Calu3 (cell line): Measurements from ENCODE around the gene USP30. TPM values are rescaled to one million over a fixed set of nuclear protein-coding genes. Genes with fewer than 3 reads are reported as not detected.

ENCODE experiments used
- BruUV-seq: library from RNA; stranded (reverse); fragments of 400-500 nt; replicated peaks from 2 replicates; lab custom pipeline; 2021; lab: Mats Ljungman, UMichigan
- CTCF ChIA-PET: fragments of 300-600 bp; sonication (Branson Sonifier 250); formaldehyde crosslinking; loops from one replicate; lab custom pipeline; 2022; ENCODE audit warnings: antibody characterized with exemption; lab: Charles Lee
- DNase-seq: peaks from one replicate; pipeline ENCODE4 v3.0.0; 2022
- H3K27ac Mint-ChIP-seq: one replicate; pipeline ENCODE4 v1.8.0; 2022; ENCODE audit warnings: mixed read lengths; ENCODE audit not compliant: unreplicated experiment
- H3K27me3 Mint-ChIP-seq: one replicate; pipeline ENCODE4 v1.8.0; 2022; ENCODE audit warnings: mixed read lengths; ENCODE audit not compliant: unreplicated experiment
- H3K36me3 Mint-ChIP-seq: one replicate; pipeline ENCODE4 v1.8.0; 2022; ENCODE audit warnings: mild to moderate bottlenecking, moderate library complexity, mixed read lengths; ENCODE audit not compliant: insufficient read depth, unreplicated experiment
- H3K4me1 Mint-ChIP-seq: one replicate; pipeline ENCODE4 v1.8.0; 2022; ENCODE audit warnings: mild to moderate bottlenecking, low read depth, mixed read lengths; ENCODE audit not compliant: unreplicated experiment
- H3K4me3 Mint-ChIP-seq: one replicate; pipeline ENCODE4 v1.8.0; 2022; ENCODE audit warnings: mild to moderate bottlenecking, low read depth, moderate library complexity, mixed read lengths; ENCODE audit not compliant: unreplicated experiment
- H3K9me3 Mint-ChIP-seq: one replicate; pipeline ENCODE4 v1.8.0; 2022; ENCODE audit warnings: low read depth, mixed read lengths; ENCODE audit not compliant: unreplicated experiment
- CTCF ChIP-seq: fragments of 200-600 bp; IDR thresholded peaks from one replicate; pipeline ENCODE4 v1.8.0; 2022; ENCODE audit warnings: antibody characterized with exemption; ENCODE audit not compliant: unreplicated experiment
- intact Hi-C: fragments of 100-400 bp; cut with micrococcal nuclease; formaldehyde crosslinking; loops from one replicate; pipeline ENCODE4 v1.10.0; 2022; ENCODE audit not compliant: unreplicated experiment
- total RNA-seq: library from RNA; stranded (reverse); gene quantifications from 2 replicates; pipeline ENCODE4 v1.2.3, GENCODE V29; 2022

USP30 gene
- total RNA-seq, 1 experiment from 2014 or later: 13.0 TPM

- no peaks in the 10 kb centered on the region for H3K4me1 Mint-ChIP-seq
- no peak for DNase-seq
- no peaks in the 10 kb centered on the region for H3K9me3 Mint-ChIP-seq
- intact Hi-C loops: no loop called here
- CTCF ChIA-PET: interaction anchor here (0.7 kb wide), 1 partner anchor 106 kb away, joined by 3 read pairs; no protein-coding TSS in a partner anchor
- peaks cover 5% of the 10 kb centered on the region for H3K36me3 Mint-ChIP-seq
- no peak overlapping the region for H3K27ac Mint-ChIP-seq
- BruUV-seq: no TSS peak
- no peak for TF ChIP-seq CTCF
- H3K4me3 Mint-ChIP-seq: no peak overlapping the region
- H3K27me3 Mint-ChIP-seq: no peaks in the 10 kb centered on the region
Observed at GRCh38 chr12:109074866-109075265, 22.5 kb downstream of the USP30 start.

- Mint-ChIP-seq H3K36me3 (no peaks in the 10 kb centered on the region), H3K9me3 (no peaks in the 10 kb centered on the region), H3K27ac (no peak overlapping the region), H3K27me3 (no peaks in the 10 kb centered on the region), H3K4me1 (no peaks in the 10 kb centered on the region), H3K4me3 (no peak overlapping the region)
- CTCF ChIA-PET: no interaction called here
- DNase-seq: no peak
- TF ChIP-seq CTCF: no peak
- no TSS peak for BruUV-seq
- intact Hi-C loops: no loop called here
Observed at GRCh38 chr12:109082751-109083150, 30.4 kb downstream of the USP30 start.

- H3K36me3 Mint-ChIP-seq: peaks cover 7% of the 10 kb centered on the region
- H3K27ac Mint-ChIP-seq: no peak overlapping the region
- no TSS peak for BruUV-seq
- CTCF ChIA-PET: interaction anchor here (0.7 kb wide), 1 partner anchor 105 kb away, joined by 3 read pairs; no protein-coding TSS in a partner anchor
- intact Hi-C loops: no loop called here
- H3K4me3 Mint-ChIP-seq: no peak overlapping the region
- H3K9me3 Mint-ChIP-seq: no peaks in the 10 kb centered on the region
- no peaks in the 10 kb centered on the region for H3K4me1 Mint-ChIP-seq
- H3K27me3 Mint-ChIP-seq: no peaks in the 10 kb centered on the region
- DNase-seq: no peak
- TF ChIP-seq CTCF: no peak
Observed at GRCh38 chr12:109084425-109084824, 32.0 kb downstream of the USP30 start.

GRCh38 chr12:109085590-109085989, 33.2 kb downstream of the USP30 start:
- no peak for DNase-seq
- H3K9me3 Mint-ChIP-seq: no peaks in the 10 kb centered on the region
- H3K36me3 Mint-ChIP-seq: peaks cover 12% of the 10 kb centered on the region
- no TSS peak for BruUV-seq
- no peak for TF ChIP-seq CTCF
- CTCF ChIA-PET: no interaction called here
- no peak overlapping the region for H3K27ac Mint-ChIP-seq
- H3K4me3 Mint-ChIP-seq: no peak overlapping the region
- intact Hi-C loops: no loop called here
- no peaks in the 10 kb centered on the region for H3K27me3 Mint-ChIP-seq
- H3K4me1 Mint-ChIP-seq: no peaks in the 10 kb centered on the region
